ENCODE results near the gene ANKRD12. TPM values are rescaled to one million over a fixed set of nuclear protein-coding genes. Genes with fewer than 3 reads are reported as not detected.

The ANKRD12 gene
- total RNA-seq, 1 donor from 2014 or later: 47.6 TPM

GRCh38 chr18:9196568-9196967 lies 60.0 kb downstream of the ANKRD12 start:
- Mint-ChIP-seq H3K4me1 (peaks cover 18% of the 10 kb centered on the region), H3K27me3 (ENCODE audit: low read depth) (no peaks in the 10 kb centered on the region), H3K4me3 (no peak overlapping the region), H3K9me3 (no peaks in the 10 kb centered on the region), H3K27ac (no peak overlapping the region), H3K36me3 (peaks cover 15% of the 10 kb centered on the region)
- no peak for DNase-seq (ENCODE audit: low spot score in 2 of 2, unreplicated experiment in 2 of 2)
- no peak for TF ChIP-seq CTCF (IDR thresholded peaks at IDR 0.05; ENCODE audit: unreplicated experiment)

GRCh38 chr18:9199681-9200080 lies 63.1 kb downstream of the ANKRD12 start:
- peaks cover 19% of the 10 kb centered on the region for H3K4me1 Mint-ChIP-seq
- no peaks in the 10 kb centered on the region for H3K27me3 Mint-ChIP-seq (ENCODE audit: low read depth)
- peaks cover 8% of the 10 kb centered on the region for H3K36me3 Mint-ChIP-seq
- no peaks in the 10 kb centered on the region for H3K9me3 Mint-ChIP-seq
- no peak overlapping the region for H3K4me3 Mint-ChIP-seq
- H3K27ac Mint-ChIP-seq: peak overlapping the region; percentile 35
- no peak for TF ChIP-seq CTCF (IDR thresholded peaks at IDR 0.05; ENCODE audit: unreplicated experiment)
- no peak for DNase-seq (ENCODE audit: low spot score in 2 of 2, unreplicated experiment in 2 of 2)

- DNase-seq (ENCODE audit: low spot score in 2 of 2, unreplicated experiment in 2 of 2): no peak
- TF ChIP-seq CTCF (IDR thresholded peaks at IDR 0.05; ENCODE audit: unreplicated experiment): no peak
- H3K27ac Mint-ChIP-seq: no peak overlapping the region
- peaks cover 19% of the 10 kb centered on the region for H3K4me1 Mint-ChIP-seq
- H3K36me3 Mint-ChIP-seq: peaks cover 3% of the 10 kb centered on the region
- H3K9me3 Mint-ChIP-seq: no peaks in the 10 kb centered on the region
- no peak overlapping the region for H3K4me3 Mint-ChIP-seq
- no peaks in the 10 kb centered on the region for H3K27me3 Mint-ChIP-seq (ENCODE audit: low read depth)
These were observed 64.6 kb downstream of the ANKRD12 start for GRCh38 chr18:9201224-9201623.

GRCh38 chr18:9204659-9205058 lies 68.1 kb downstream of the ANKRD12 start:
- H3K4me3 Mint-ChIP-seq: no peak overlapping the region
- H3K27me3 Mint-ChIP-seq (ENCODE audit: low read depth): no peaks in the 10 kb centered on the region
- H3K27ac Mint-ChIP-seq: no peak overlapping the region
- H3K36me3 Mint-ChIP-seq: peaks cover 6% of the 10 kb centered on the region
- H3K4me1 Mint-ChIP-seq: peaks cover 15% of the 10 kb centered on the region
- no peak for TF ChIP-seq CTCF (IDR thresholded peaks at IDR 0.05; ENCODE audit: unreplicated experiment)
- DNase-seq (ENCODE audit: low spot score in 2 of 2, unreplicated experiment in 2 of 2): no peak
- no peaks in the 10 kb centered on the region for H3K9me3 Mint-ChIP-seq

- H3K4me1 Mint-ChIP-seq: peaks cover 3% of the 10 kb centered on the region
- H3K4me3 Mint-ChIP-seq: no peak overlapping the region
- H3K9me3 Mint-ChIP-seq: no peaks in the 10 kb centered on the region
- no peak for TF ChIP-seq CTCF (IDR thresholded peaks at IDR 0.05; ENCODE audit: unreplicated experiment)
- H3K27me3 Mint-ChIP-seq (ENCODE audit: low read depth): no peaks in the 10 kb centered on the region
- no peak overlapping the region for H3K27ac Mint-ChIP-seq
- peaks cover 10% of the 10 kb centered on the region for H3K36me3 Mint-ChIP-seq
- DNase-seq (ENCODE audit: low spot score in 2 of 2, unreplicated experiment in 2 of 2): no peak
These were observed 69.8 kb downstream of the ANKRD12 start for GRCh38 chr18:9206421-9206820.

- Mint-ChIP-seq H3K9me3 (peaks cover under 1% of the 10 kb centered on the region), H3K27me3 (ENCODE audit: low read depth) (no peaks in the 10 kb centered on the region), H3K27ac (no peak overlapping the region), H3K36me3 (peaks cover 20% of the 10 kb centered on the region), H3K4me1 (no peaks in the 10 kb centered on the region), H3K4me3 (no peak overlapping the region)
- no peak for TF ChIP-seq CTCF (IDR thresholded peaks at IDR 0.05; ENCODE audit: unreplicated experiment)
- no peak for DNase-seq (ENCODE audit: low spot score in 2 of 2, unreplicated experiment in 2 of 2)
These were observed 72.7 kb downstream of the ANKRD12 start for GRCh38 chr18:9209279-9209678.
